LNCAP (cell line): Measurements from ENCODE around the gene MAST2.

Source experiments
- CTCF ChIP-seq: fragments of 450-650 bp; IDR thresholded peaks from 2 replicates; pipeline ENCODE4 v1.5.1; 2017; ENCODE audit warnings: mild to moderate bottlenecking

The MAST2 gene

DNA sequence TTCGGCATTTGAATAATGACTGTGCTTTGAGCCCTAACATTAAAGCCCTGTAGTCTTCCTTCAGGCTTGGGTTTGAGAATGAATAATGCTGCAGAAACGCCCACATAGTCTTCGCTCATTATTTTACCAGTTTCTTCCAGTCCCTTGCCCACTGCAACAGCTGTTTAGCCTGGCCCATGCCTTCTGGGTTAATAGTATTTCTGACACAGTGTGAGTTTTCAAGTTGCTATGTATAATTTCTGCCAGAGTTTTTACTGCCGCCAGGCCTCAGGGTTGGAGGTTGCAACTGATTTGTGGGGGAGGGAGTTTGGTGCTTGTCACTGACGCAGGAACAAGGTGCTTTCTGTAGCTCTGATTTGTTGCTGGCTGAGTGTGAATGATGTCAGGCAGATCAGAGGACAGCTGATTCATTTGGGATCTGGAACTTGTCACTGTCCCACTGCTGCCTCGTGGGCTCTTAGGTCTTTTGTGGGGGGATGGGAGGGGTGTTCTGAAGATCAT, 109.8 kb downstream of the MAST2 start:
- no peak for TF ChIP-seq CTCF

- no peak for TF ChIP-seq CTCF
Observed at GRCh38 chr1:45913731-45914501, 110.5 kb downstream of the MAST2 start.

DNA sequence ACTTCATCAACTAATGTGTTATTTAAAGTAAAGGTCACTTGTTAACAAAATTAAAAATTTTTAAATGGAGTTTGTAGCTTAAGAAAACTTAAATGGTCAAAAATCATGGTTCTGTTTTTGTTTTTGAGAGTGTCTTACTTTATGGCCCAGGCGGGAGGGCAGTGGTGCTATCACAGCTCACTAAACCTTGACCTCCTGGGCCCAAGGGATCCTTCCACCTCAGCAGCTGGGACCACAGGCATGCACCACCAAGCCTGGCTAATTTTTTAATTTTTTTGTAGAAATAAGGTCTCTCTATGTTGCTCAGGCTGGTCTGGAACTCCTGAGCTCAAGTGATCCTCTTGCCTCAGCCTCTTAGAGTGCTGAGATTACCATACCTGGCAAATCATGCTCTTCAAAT, 111.4 kb downstream of the MAST2 start:
- TF ChIP-seq CTCF, result no peak

GRCh38 chr1:45922374-45922773, 119.0 kb downstream of the MAST2 start:
- no peak for TF ChIP-seq CTCF

- TF ChIP-seq CTCF, result no peak
Observed at GRCh38 chr1:45922813-45923212, 119.4 kb downstream of the MAST2 start.

GRCh38 chr1:45923343-45923742, 119.9 kb downstream of the MAST2 start:
- no peak for TF ChIP-seq CTCF

DNA sequence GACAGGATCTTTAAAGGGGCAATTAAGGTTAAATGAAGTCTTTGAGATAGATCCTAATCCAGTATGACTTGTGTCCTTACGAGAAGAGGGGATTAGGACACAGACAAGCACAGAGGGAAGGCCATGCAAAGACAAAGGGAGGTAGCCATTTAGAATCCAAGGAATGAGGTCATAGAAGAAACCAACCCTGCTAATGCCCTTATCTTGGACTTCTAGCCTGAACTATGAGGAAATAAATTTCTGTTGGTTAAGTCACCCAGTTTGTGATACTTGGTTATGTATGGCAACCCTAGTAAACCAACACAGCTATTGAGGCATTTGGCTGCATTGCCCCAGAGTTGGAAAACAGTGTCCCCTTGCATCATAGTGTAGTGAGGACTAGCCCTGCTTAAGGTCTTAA, 121.3 kb downstream of the MAST2 start:
- TF ChIP-seq CTCF, result no peak
